ENCODE measurements around the gene ATAD2B.

DNA sequence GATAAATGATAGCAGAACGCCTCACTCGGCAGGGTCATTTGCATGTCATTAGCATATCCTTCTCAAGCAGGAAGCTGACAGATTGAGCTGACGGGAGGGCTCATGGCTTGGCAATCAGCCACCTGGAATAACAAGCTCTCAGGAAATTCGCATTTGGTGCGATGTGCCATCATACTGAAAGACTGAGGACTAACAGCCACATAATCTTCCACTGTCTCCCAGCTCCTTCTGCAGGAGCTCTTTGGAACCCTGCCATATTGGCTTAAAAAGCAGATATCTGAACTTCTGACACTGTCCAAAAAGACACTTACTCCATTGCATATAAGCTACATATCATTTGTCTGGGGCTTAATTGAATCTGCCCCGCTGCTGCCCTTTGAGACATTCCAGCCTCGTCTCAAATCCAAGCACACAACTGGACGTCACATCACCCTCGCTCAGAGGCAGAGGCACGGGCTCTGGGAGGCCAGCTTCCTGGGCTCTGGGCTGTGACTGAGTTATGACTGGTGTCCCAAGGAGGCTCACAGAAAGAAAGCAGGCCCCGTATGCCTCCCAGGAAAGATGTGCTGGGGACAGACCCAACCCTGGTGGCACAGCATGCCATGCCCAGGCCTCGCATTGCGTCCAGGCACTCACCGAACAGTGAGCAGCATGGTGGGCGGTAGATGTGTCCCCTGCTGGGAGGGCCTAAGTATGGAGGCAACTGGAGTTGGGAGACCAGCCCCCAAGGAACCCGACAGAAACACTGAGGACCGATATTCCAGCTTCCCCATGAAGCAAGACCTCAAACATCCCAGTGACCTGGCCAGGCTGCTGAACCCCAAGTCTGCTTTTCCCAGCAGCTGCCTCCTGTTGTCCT is 228.0 kb downstream of the ATAD2B start:
- TF ChIP-seq CTCF (conservative IDR thresholded peaks at IDR 0.05; ENCODE audit: low read depth, low read length) (no peak), RAD21 (IDR thresholded peaks at IDR 0.05; ENCODE audit: low read length) (no peak), SMC3 (IDR thresholded peaks at IDR 0.05; ENCODE audit: low read depth, low read length) (no peak), POLR2A (IDR thresholded peaks at IDR 0.05; ENCODE audit: low read depth, low read length) (no peak), MAFK (IDR thresholded peaks at IDR 0.05; ENCODE audit: low read depth, low read length) (no peak), CEBPB (IDR thresholded peaks at IDR 0.05; ENCODE audit: low read depth, low read length) (no peak), CHD1 (IDR thresholded peaks at IDR 0.05; ENCODE audit: low read depth, low read length) (no peak), NFE2L2 (IDR thresholded peaks at IDR 0.05; ENCODE audit: low read depth, low read length) (no peak), MXI1 (IDR thresholded peaks at IDR 0.05; ENCODE audit: borderline replicate concordance, low read depth, low read length) (no peak), BHLHE40 (IDR thresholded peaks at IDR 0.05; ENCODE audit: low read depth, low read length) (no peak)
- TF ChIP-seq, protein P1, sequence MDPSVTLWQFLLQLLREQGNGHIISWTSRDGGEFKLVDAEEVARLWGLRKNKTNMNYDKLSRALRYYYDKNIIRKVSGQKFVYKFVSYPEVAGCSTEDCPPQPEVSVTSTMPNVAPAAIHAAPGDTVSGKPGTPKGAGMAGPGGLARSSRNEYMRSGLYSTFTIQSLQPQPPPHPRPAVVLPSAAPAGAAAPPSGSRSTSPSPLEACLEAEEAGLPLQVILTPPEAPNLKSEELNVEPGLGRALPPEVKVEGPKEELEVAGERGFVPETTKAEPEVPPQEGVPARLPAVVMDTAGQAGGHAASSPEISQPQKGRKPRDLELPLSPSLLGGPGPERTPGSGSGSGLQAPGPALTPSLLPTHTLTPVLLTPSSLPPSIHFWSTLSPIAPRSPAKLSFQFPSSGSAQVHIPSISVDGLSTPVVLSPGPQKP (IDR thresholded peaks at IDR 0.05; ENCODE audit: borderline replicate concordance, low read depth, low read length): no peak
- TF ChIP-seq, protein P2, sequence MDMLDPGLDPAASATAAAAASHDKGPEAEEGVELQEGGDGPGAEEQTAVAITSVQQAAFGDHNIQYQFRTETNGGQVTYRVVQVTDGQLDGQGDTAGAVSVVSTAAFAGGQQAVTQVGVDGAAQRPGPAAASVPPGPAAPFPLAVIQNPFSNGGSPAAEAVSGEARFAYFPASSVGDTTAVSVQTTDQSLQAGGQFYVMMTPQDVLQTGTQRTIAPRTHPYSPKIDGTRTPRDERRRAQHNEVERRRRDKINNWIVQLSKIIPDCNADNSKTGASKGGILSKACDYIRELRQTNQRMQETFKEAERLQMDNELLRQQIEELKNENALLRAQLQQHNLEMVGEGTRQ (IDR thresholded peaks at IDR 0.05; ENCODE audit: low read depth, low read length): no peak
